GM13977 (cell line): ENCODE results near the gene ABHD13.
A peak's percentile ranks its signal among the peaks of the same experiment; 100 is the strongest.

Experiments used
- DNase-seq: peaks from one replicate; pipeline ENCODE4 v3.0.0; 2012; ENCODE audit warnings: low spot score
- in situ Hi-C: fragments of 300-500 bp; cut with MboI; formaldehyde crosslinking; loops from one replicate; pipeline ENCODE4 v1.12.0; 2022; ENCODE audit warnings: low sequenced_read_pairs, low pct_unique_long_range_greater_than_20kb, mixed read lengths, inconsistent platforms; ENCODE audit not compliant: unreplicated experiment
- TF ChIP-seq, protein P1 (sequence below): IDR thresholded peaks from 2 replicates; pipeline ENCODE4 v1.5.1; 2012; ENCODE audit warnings: mild to moderate bottlenecking, control low read depth; ENCODE audit not compliant: insufficient read depth; ENCODE audit errors: extremely low read depth, missing control alignments

ABHD13 gene

GRCh38 chr13:108218044-108218974 lies at the start of gene ABHD13:
Gene ABHD13 (plus strand): TSS chr13:108218392. CDS start chr13:108229219, 10,827 bp downstream.
- peak; percentile 95 for DNase-seq
- in situ Hi-C loops: no loop called here
- TF ChIP-seq, protein P1, sequence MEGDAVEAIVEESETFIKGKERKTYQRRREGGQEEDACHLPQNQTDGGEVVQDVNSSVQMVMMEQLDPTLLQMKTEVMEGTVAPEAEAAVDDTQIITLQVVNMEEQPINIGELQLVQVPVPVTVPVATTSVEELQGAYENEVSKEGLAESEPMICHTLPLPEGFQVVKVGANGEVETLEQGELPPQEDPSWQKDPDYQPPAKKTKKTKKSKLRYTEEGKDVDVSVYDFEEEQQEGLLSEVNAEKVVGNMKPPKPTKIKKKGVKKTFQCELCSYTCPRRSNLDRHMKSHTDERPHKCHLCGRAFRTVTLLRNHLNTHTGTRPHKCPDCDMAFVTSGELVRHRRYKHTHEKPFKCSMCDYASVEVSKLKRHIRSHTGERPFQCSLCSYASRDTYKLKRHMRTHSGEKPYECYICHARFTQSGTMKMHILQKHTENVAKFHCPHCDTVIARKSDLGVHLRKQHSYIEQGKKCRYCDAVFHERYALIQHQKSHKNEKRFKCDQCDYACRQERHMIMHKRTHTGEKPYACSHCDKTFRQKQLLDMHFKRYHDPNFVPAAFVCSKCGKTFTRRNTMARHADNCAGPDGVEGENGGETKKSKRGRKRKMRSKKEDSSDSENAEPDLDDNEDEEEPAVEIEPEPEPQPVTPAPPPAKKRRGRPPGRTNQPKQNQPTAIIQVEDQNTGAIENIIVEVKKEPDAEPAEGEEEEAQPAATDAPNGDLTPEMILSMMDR: no peak

GRCh38 chr13:108168929-108169328 lies 49.3 kb upstream of the ABHD13 start:
- in situ Hi-C loops: loop anchor here (25.0 kb wide), 1 partner anchor 957 kb away; no protein-coding TSS in a partner anchor
- TF ChIP-seq, protein P1: no peak
- no peak for DNase-seq

- TF ChIP-seq, protein P1: peak; percentile 71
- DNase-seq: peak; percentile 47
- in situ Hi-C loops: no loop called here
Observed at GRCh38 chr13:108176685-108177274, 41.4 kb upstream of the ABHD13 start.

DNA sequence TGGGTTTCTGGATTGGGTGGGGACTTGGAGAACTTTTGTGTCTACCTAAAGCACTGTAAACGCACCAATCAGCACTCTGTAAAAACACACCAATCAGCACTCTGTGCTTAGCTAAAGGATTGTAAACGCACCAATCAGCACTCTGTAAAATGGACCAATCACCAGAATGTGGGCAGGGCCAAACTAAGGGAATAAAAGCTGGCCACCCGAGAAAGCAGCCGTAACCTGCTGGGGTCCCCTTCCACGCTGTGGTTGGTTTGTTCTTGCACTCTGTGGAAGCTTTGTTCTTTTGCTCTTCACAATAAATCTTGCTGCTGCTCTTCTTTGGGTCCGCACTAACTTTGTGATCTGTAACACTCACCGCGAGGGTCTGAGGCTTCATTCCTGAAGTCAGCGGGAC lies 40.1 kb upstream of the ABHD13 start:
- in situ Hi-C loops: no loop called here
- no peak for DNase-seq

GRCh38 chr13:108182652-108183051 lies 35.5 kb upstream of the ABHD13 start:
- in situ Hi-C loops: no loop called here
- DNase-seq: no peak
- TF ChIP-seq, protein P1: no peak

More for the DNA sequence above, 40.1 kb upstream of the ABHD13 start:
- TF ChIP-seq, protein P1: no peak

DNA sequence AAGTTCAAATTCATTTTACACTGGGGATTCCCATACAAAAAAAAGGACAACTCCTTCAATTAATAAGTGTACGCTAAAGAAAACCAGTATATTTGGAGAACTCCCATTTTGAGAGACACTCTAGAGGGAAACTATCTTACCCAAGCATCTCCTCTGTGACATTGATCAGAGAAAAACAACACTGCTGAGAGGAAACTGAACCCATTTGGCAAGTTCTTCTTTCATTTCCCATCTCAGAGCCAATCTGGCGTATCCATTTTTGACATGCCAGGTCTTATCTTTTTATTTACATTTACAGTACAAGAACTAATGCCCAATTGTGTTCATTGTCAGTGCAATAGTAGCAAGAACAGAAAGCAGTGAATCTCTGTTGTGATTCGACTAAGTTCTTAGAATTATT lies 33.0 kb upstream of the ABHD13 start:
- in situ Hi-C loops: no loop called here
- TF ChIP-seq, protein P1: no peak
- no peak for DNase-seq
